ENCODE data around the gene AKR1B1.
A peak's percentile ranks its signal among the peaks of the same experiment; 100 is the strongest.

AKR1B1 gene

DNA sequence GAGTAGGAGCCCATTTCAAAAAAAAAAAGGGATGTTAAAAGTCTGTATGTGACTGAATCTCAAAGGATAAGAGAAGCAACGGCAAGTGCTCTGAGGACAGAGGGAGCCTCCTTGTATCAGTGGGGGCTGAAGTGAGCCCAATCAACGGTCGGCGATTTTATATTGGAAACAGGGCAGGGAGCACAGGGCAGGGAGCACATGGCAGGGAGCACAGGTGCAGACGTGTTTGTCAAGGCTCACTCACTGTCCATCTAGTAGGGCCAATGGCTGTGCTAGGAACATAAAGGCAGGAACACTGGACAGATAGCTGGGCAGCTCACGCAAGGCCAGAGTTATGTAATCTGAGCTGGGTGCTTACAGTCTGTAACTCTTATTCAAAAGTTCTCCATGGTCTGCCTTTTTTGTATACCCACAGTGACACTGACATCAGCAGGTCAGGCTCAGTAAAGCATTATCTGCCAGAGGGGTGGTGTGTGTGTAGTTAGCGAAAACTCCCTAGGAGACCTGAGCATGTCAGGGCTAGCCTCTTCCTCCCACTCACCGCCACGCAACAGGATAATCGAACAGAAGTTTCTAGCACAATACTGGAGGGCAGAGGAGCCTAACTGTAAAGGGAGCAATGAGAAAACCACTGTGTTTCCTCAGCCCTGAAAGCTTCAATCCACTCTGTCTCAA lies 15.4 kb downstream of the AKR1B1 start:
- DNase-seq: no peak

GRCh38 chr7:134442441-134443220 lies 16.3 kb downstream of the AKR1B1 start:
- DNase-seq: no peak

DNA sequence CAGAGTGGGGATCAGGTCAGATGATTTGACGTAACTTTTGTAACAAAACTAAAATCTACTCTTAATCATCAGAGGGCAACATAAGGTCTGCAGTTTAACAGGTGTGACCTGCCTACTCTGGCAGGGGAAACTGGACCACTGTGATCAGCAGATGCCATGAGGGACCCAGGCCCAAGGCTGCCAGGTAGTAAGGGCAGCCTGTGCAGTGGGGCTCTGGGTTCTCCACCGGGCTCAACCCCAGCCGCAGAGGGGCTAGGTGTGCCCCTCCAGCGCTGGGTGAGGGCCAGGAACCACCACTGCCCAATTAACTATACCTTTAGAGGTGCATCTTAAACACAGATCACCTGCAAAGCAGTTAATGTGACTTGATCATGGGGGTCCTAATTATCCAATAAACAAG lies 17.6 kb downstream of the AKR1B1 start:
- DNase-seq: no peak

DNA sequence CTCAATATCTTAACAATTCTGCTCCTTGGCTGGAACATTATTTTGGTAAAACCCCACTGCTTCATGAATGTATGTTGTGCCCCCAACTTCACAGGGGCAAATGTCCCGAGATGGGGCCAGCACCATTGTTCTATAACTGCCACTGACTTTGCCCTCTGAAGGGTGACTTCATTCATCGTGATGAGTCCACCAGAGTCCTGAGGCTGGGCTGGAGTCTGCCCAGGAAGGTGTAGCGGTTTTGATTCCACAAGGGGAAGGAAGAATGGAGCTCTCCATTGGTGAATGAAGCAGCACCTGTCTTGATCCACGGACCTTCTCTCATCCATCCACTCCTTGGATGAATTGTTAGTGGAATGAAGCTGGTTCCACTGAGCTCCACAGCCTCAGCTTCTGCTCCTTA lies 18.4 kb downstream of the AKR1B1 start:
- DNase-seq: no peak

DNA sequence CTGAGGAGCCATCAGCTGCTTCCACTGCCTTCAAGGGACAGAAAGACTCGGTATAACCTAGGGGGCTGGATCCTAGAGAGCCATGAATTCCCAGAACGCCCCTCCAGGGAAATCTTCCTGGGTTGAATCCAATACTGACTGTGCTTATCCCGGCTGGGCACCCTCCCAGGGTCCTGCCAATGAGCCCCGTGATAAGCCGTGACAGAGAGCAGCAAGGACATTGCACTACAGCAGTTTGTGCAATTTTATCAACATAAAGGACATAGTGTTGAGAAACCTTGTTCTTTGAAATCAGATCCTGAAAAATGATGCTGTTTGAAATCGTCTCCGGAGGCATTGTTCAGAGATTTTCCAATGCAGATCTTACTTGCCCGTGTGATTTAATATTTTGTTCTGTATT lies 18.8 kb downstream of the AKR1B1 start:
- DNase-seq: no peak

- no peak for DNase-seq
Observed at GRCh38 chr7:134438946-134439345, 20.0 kb downstream of the AKR1B1 start.

- no peak for DNase-seq
Observed at GRCh38 chr7:134435161-134435920, 23.6 kb downstream of the AKR1B1 start.

- no peak for DNase-seq
Observed at GRCh38 chr7:134434701-134435100, 24.2 kb downstream of the AKR1B1 start.

- no peak for DNase-seq
Observed at GRCh38 chr7:134433430-134433829, 25.5 kb downstream of the AKR1B1 start.

DNA sequence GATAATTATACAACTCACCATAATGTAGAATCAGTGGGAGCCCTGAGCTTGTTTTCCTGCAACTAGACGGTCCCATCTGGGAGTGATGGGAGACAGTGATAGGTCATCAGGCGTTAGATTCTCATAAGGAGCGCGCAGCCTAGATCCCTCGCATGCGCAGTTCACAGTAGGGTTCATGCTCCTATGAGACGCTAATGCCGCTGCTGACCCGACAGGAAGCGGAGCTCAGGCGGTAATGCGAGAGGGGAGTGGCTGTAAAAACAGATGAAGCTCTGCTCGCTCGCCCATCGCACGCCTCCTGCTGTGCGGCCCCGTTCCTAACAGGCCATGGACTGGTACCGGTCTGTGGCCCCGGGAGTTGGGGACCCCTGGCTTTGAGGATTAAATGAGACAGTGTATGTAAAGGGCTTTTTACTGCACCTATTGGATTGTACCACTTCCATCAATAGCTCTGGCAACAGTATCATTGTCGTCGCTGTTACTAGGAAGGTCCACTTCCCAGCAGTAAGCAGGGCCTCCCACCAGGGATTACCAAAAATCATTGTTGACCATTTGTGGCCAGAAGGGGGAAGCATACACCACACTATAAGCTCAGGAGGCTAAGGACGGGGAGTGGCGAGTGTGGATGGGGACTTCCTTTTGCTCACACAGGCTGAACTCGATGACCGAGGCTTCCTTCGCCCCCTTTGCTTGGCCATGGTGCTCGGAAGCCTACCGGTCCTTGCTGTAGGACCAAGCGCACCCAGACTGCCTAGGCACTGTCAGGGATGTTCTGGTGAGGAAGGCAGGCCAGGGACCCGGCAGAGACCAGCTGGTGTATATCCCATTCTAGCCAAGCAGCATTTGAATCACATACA lies 26.4 kb downstream of the AKR1B1 start:
- peak; percentile 76 for DNase-seq

DNA sequence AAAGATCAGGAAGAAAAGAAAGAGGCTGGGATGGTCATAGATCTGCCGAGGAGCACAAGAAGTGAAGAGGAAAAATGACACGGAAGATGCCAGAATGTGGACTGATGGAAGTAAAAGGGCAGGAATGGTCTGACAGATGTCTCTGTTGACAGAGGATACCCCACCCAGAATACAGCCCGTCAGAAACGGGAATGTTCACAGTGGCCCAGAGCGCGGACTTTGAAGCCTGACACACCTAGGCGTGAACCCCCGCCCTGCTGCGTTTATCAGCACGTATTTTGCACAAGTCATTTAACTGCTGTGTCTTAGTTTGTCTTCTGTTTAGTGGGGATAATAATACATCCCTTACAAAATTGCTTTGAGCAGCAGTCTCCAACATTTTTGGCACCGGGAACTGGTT lies 27.1 kb downstream of the AKR1B1 start:
- DNase-seq: no peak

DNA sequence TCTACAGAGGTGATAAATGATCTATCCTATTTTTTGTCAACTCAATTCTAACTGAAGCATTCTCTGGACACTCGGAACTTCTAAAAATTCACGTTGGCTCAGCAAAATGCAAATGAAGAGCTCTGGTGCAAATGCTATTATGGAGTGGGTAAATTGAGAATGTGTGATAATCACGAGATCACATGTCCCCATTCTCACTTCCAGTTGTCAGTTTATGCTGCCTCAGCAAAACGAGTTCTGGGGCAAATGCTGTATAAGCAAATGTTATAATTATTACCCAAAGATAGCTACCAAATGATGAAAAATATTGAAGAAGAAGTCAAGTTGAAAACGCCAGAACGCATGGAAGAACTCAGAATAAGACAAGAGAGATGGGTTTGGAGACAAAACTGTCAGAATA lies 29.4 kb downstream of the AKR1B1 start:
- no peak for DNase-seq

DNA sequence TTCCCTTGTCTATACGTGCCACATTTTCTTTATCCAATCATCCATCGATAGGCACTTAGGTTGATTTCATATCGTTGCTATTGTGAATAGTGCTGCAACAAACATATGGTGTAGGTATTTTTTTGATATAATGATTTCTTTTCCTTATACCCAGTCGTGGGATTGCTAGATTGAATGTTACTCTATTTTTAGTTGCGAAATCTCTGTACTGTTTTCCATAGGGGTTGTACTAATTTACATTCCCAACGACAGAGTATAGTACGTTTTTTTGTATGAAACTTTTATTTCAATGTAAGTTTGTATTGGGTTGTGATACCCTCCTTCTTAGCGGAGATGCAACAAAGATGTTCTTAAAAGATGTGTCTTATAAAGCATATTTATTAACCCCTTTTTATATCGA lies 30.0 kb downstream of the AKR1B1 start:
- no peak for DNase-seq

DNA sequence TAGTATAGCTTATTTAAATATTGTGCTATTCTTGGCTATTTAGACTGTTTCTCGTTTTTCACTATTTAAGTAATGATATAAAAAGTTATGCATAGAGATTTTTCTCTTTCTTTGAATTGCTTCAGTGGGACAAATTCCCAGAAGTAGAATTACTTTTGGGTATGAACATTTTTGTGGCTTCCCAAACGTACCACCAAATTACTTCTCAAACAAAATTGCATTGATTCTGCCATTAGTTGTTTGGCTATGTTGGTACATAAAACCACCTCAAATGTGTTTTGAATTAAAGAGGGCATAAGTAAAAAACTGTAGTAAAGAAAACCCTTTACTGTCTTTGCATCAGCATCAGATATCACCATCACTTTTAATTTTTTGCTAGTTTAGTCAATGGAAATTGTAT lies 31.0 kb downstream of the AKR1B1 start:
- DNase-seq: no peak

DNA sequence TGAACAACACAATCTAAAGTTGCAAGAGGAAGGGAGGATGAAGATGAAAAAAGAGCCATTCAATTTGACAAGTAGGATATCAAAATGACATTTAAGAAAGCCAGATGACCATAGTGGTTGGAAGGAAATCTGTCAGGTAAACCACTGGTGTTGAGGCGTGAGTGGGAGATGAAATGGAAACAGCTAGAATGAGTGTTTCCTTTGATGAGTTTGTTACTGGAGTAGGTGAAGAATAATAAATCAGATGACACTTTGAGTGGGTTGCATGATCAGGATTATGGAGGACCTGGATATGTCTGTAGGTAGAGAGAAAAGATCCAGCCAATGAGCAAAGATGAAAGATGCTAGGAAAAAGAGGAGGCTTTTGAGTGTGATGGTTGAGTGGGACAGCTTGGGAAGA lies 33.1 kb downstream of the AKR1B1 start:
- no peak for DNase-seq

DNA sequence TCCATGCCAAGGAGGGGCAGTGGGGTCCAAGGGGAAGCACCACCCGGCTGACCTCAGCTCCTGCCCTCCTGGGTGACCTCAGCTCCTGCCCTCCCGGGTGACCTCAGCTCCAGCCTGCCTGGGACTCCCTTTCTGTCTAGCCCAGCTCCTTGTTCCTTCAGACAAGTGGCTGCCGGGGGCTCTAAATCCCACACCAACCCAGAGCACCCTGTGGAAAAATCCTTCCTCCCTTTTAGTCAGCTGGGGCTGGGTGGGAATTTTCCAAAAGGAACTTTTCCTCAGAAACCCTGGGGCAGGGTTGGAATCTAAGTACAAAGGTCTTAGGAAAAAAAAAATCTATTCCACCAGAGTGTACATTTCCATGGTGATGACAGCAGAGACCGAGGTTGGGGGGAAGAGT lies 36.3 kb downstream of the AKR1B1 start:
- no peak for DNase-seq

GRCh38 chr7:134422008-134422407 lies 36.9 kb downstream of the AKR1B1 start:
- no peak for DNase-seq

DNA sequence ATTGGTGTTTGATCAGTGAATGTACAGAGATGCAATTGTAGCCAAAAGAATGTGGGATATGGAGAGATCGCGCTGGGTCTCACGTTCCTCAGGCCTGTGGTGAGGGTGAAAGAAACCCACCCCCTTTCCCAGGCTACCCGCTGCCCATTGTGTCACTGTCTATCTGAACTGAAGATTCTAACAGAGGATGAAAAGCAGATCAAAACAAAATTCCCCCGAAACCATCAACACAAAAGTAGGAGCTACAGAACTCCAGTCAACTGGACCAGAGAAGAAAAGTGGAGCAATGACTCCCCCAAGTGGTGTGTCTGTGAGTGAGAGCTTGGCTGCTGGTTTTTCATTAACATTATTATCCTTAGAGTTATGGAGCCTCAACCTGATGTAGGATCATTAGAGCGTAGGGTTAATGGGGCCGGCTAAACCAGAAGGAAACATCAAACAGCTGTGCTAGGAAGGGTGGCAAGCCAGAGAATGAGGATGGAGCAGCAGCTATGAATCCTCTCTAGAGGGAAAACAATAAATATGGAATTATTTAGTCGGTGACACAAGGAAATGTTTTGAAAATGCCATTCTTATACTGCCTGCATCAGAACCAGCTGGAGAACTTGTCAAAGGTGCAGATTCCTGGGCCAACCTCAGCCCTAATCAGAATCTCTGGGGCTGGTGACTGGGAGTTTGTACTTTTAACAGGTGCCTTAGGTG lies 38.3 kb downstream of the AKR1B1 start:
- DNase-seq: no peak

- no peak for DNase-seq
Observed at GRCh38 chr7:134419875-134420274, 39.0 kb downstream of the AKR1B1 start.

DNA sequence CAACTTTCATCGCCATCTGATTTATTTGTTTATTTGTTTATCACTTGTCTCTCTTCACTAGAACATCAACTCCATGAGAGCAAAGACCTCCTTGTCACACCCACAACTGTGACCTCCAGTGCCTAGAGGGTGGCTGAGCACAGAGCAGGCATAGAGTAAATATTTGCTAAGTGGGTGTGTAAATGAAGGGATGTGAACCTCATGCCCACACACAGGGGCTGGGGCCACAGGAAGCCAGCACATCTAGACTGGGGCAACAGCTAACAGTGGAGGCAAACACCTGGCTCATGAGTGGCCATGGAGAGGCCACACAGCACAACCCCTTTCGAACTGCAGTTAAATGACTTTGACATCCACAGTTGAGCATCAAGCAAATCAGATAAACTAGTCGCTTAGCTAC lies 39.8 kb downstream of the AKR1B1 start:
- DNase-seq: no peak

GRCh38 chr7:134415700-134416099 lies 43.2 kb downstream of the AKR1B1 start:
- no peak for DNase-seq

- no peak for DNase-seq
Observed at GRCh38 chr7:134414109-134414508, 44.8 kb downstream of the AKR1B1 start.
